ENCODE results near the gene HCN2.

The HCN2 gene

DNA sequence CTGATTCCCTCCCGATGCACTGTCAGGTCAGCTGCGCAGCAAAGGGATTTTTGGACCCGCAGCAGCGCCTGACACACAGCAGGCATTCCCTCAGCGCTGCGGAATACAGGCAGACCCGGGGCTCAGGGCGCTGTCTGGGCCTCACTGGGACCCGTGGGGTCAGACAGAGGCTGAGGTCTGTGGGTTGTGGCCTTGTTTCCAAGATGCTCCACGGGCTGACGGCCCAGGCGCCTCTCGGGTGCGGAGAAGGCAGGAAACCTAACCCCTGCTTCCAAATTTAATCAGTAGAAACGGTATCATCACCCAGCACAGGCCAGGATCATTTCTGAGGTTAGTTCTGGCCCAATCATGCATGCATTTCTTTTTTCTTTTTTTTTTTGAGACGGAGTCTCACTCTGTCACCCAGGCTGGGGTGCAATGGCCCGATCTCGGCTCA lies 74.0 kb downstream of the HCN2 start:
- Histone ChIP-seq H3K9ac (ENCODE audit: low read length) (peak overlapping the region; percentile 57), H3F3A (ENCODE audit: insufficient read depth) (peaks cover 21% of the 10 kb centered on the region), H3K27me3 (ENCODE audit: low read length) (no peaks in the 10 kb centered on the region), H3K9me2 (replicated peaks; ENCODE audit: insufficient read depth, low read length) (no peaks in the 10 kb centered on the region), H3K27ac (ENCODE audit: low read depth, low read length) (peak overlapping the region; percentile 13; the same call in 1 of the 2 replicates), H3K9me3 (ENCODE audit: insufficient read depth, low read length) (no peaks in the 10 kb centered on the region), H3K79me2 (ENCODE audit: insufficient read depth, low read length) (peaks cover 41% of the 10 kb centered on the region), H4K20me1 (ENCODE audit: low read depth, low read length) (peaks cover 4% of the 10 kb centered on the region; the same call in 1 of the 2 replicates), H2AFZ (ENCODE audit: low read depth, low read length, severe bottlenecking) (peak overlapping the region; percentile 70), H3K4me2 (ENCODE audit: low read depth, low read length, poor library complexity, severe bottlenecking) (peak overlapping the region; percentile 51), H3K4me3 (ENCODE audit: insufficient read depth, low read length, poor library complexity, severe bottlenecking) (peak overlapping the region; percentile 46), H3K36me3 (ENCODE audit: low read length) (no peaks in the 10 kb centered on the region)
- TF ChIP-seq EZH2phosphoT487 (conservative IDR thresholded peaks at IDR 0.05; ENCODE audit: low read length) = no peak
- TF ChIP-seq, protein P1, sequence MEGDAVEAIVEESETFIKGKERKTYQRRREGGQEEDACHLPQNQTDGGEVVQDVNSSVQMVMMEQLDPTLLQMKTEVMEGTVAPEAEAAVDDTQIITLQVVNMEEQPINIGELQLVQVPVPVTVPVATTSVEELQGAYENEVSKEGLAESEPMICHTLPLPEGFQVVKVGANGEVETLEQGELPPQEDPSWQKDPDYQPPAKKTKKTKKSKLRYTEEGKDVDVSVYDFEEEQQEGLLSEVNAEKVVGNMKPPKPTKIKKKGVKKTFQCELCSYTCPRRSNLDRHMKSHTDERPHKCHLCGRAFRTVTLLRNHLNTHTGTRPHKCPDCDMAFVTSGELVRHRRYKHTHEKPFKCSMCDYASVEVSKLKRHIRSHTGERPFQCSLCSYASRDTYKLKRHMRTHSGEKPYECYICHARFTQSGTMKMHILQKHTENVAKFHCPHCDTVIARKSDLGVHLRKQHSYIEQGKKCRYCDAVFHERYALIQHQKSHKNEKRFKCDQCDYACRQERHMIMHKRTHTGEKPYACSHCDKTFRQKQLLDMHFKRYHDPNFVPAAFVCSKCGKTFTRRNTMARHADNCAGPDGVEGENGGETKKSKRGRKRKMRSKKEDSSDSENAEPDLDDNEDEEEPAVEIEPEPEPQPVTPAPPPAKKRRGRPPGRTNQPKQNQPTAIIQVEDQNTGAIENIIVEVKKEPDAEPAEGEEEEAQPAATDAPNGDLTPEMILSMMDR (IDR thresholded peaks at IDR 0.05; ENCODE audit: insufficient read depth, low read length, poor library complexity, severe bottlenecking) = no peak

DNA sequence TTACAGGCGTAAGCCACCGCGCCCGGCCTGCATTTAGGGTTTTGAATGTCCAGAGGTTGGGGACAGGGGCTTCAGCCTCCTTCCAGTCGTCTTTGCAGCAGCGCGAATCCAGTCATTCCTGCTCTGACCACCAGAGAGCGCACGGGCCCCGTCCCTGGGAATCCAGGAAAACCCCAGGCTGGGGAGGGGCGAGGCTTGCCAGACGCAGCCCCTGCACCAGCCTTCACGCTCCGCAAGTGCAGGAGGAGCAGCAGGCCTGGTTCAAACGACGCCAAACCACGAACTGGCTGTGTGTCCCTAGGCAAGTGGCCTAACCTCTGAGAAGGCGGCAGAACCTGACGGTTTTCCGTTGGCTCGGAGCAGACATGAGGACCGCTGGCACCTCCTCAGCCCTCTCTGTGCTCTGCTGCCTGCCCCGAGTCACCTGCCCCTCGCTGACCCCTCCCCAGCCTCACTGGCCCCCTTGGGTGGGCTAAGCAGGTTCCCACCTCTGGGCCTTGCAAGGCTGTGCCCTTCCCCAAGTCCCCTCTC lies 75.3 kb downstream of the HCN2 start:
- Histone ChIP-seq H3K9ac (ENCODE audit: low read length) (no peak overlapping the region), H3K4me2 (ENCODE audit: low read depth, low read length, poor library complexity, severe bottlenecking) (no peak overlapping the region), H3K79me2 (ENCODE audit: insufficient read depth, low read length) (peaks cover 29% of the 10 kb centered on the region), H4K20me1 (ENCODE audit: low read depth, low read length) (peaks cover 2% of the 10 kb centered on the region; the same call in 1 of the 2 replicates), H3K27ac (ENCODE audit: low read depth, low read length) (no peak overlapping the region), H3K4me3 (ENCODE audit: insufficient read depth, low read length, poor library complexity, severe bottlenecking) (no peak overlapping the region), H3K9me3 (ENCODE audit: insufficient read depth, low read length) (no peaks in the 10 kb centered on the region), H2AFZ (ENCODE audit: low read depth, low read length, severe bottlenecking) (no peak overlapping the region), H3K36me3 (ENCODE audit: low read length) (no peaks in the 10 kb centered on the region), H3K9me2 (replicated peaks; ENCODE audit: insufficient read depth, low read length) (no peaks in the 10 kb centered on the region), H3K27me3 (ENCODE audit: low read length) (no peaks in the 10 kb centered on the region), H3F3A (ENCODE audit: insufficient read depth) (peaks cover 19% of the 10 kb centered on the region)
- TF ChIP-seq, protein P1 (IDR thresholded peaks at IDR 0.05; ENCODE audit: insufficient read depth, low read length, poor library complexity, severe bottlenecking) = peak; percentile 74
- TF ChIP-seq EZH2phosphoT487 (conservative IDR thresholded peaks at IDR 0.05; ENCODE audit: low read length) = no peak
